Activated CD8-positive, alpha-beta memory T cell treated with anti-CD3 and anti-CD28 coated beads, Interleukin-2, amount 50 U/mL, for 4 hours (primary cell): ENCODE results near the gene SLC35F4.
"Not testable (repeated sequence)": the region's sequence is repeated elsewhere in the genome, so short reads cannot be mapped to it uniquely, and the experiment has no call there.

Experiments used
- DNase-seq: peaks from one replicate; pipeline ENCODE4 v3.0.0-alpha.2; 2020

Gene SLC35F4

GRCh38 chr14:57714487-57714931 is 151.4 kb downstream of the SLC35F4 start:
- no peak for DNase-seq

GRCh38 chr14:57712698-57713097 is 153.2 kb downstream of the SLC35F4 start:
- DNase-seq, result no peak

GRCh38 chr14:57712102-57712501 is 153.8 kb downstream of the SLC35F4 start:
- DNase-seq, result no peak

- DNase-seq, result no peak
Measured at GRCh38 chr14:57709909-57710308, 156.0 kb downstream of the SLC35F4 start.

- not testable (repeated sequence) for DNase-seq
Measured at GRCh38 chr14:57709086-57709485, 156.8 kb downstream of the SLC35F4 start.

- DNase-seq, result no peak
Measured at GRCh38 chr14:57707219-57707618, 158.7 kb downstream of the SLC35F4 start.

- DNase-seq, result no peak
Measured at GRCh38 chr14:57704763-57705162, 161.1 kb downstream of the SLC35F4 start.

- no peak for DNase-seq
Measured at GRCh38 chr14:57699947-57700346, 165.9 kb downstream of the SLC35F4 start.

GRCh38 chr14:57692671-57693070 is 173.2 kb downstream of the SLC35F4 start:
- no peak for DNase-seq

- DNase-seq, result no peak
Measured at GRCh38 chr14:57687416-57687815, 178.5 kb downstream of the SLC35F4 start.

- no peak for DNase-seq
Measured at GRCh38 chr14:57686304-57686703, 179.6 kb downstream of the SLC35F4 start.

GRCh38 chr14:57671021-57671420 is 194.9 kb downstream of the SLC35F4 start:
- DNase-seq, result no peak

- no peak for DNase-seq
Measured at GRCh38 chr14:57660208-57660607, 205.7 kb downstream of the SLC35F4 start.

- DNase-seq, result no peak
Measured at GRCh38 chr14:57659052-57659451, 206.8 kb downstream of the SLC35F4 start.

- DNase-seq, result no peak
Measured at GRCh38 chr14:57657487-57657886, 208.4 kb downstream of the SLC35F4 start.

GRCh38 chr14:57656853-57657252 is 209.0 kb downstream of the SLC35F4 start:
- no peak for DNase-seq

- DNase-seq, result no peak
Measured at GRCh38 chr14:57652769-57653168, 213.1 kb downstream of the SLC35F4 start.

- DNase-seq, result no peak
Measured at GRCh38 chr14:57641776-57642175, 224.1 kb downstream of the SLC35F4 start.

- no peak for DNase-seq
Measured at GRCh38 chr14:57640036-57640435, 225.9 kb downstream of the SLC35F4 start.

GRCh38 chr14:57637901-57638300 is 228.0 kb downstream of the SLC35F4 start:
- no peak for DNase-seq

- DNase-seq, result no peak
Measured at GRCh38 chr14:57634335-57634734, 231.6 kb downstream of the SLC35F4 start.

- no peak for DNase-seq
Measured at GRCh38 chr14:57632649-57633048, 233.2 kb downstream of the SLC35F4 start.

- DNase-seq, result no peak
Measured at GRCh38 chr14:57617510-57617909, 248.4 kb downstream of the SLC35F4 start.

- DNase-seq, result no peak
Measured at GRCh38 chr14:57612946-57613345, 252.9 kb downstream of the SLC35F4 start.

- DNase-seq, result no peak
Measured at GRCh38 chr14:57611555-57612075, 254.3 kb downstream of the SLC35F4 start.

- no peak for DNase-seq
Measured at GRCh38 chr14:57610631-57611030, 255.3 kb downstream of the SLC35F4 start.
